ENCODE results near the gene FAM83F. TPM values are rescaled to one million over a fixed set of nuclear protein-coding genes. Genes with fewer than 3 reads are reported as not detected.
A peak's percentile ranks its signal among the peaks of the same experiment; 100 is the strongest.

FAM83F gene
- polyA plus RNA-seq, 6 donors from 2014 or later = 0.05 TPM; not detected in 5

DNA sequence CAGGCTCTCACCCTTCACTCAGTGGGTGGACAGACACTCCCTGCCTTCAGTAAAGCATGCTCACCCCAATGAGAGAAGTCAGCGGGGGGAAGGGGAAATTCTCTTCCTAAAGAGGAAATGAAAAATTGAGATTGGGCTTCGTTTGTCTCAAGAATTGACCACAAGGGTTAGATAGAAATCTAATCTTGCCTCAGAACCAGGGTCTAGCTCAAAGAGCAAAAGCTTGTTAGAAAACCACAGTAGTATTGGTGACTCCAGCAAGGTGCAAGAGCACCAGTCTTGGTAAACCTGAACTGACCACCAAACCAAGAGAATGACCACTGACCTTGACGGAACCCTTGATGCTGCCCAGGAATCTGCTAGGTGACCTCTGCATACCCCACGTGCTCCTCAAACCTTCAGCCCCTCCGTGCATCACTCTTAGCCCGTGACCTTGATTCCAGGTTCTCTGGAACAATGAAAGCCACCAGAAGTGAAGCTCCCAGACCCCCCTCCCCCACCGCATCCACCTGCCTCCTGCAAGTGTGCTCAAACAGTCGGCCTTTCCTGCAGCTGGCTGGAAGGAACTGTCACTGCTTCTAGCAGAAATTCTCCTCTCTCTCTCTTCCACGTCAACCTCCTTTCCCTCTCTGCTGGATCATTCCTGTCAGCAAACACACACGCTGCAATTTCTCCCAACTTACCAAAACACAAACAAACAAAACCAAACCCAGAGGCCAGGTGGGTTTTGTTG lies 37.7 kb upstream of the FAM83F start:
- peak; percentile 20 for DNase-seq
- peak; percentile 40 to 48 for ATAC-seq (ENCODE audit: low read depth in 2 of 2)
- H3K27me3 Mint-ChIP-seq = peaks cover 5 to 19% (median 7%) of the 10 kb centered on the region in 3 donors
- peaks cover 57 to 74% (median 64%) of the 10 kb centered on the region in 3 donors for H3K4me1 Mint-ChIP-seq
- H3K27ac Mint-ChIP-seq = peak overlapping the region in 2 of 6 donors; percentile 37 to 78
- peak overlapping the region in 7 of 8 donors; percentile 37 to 90 (median 64) for H3K4me3 Mint-ChIP-seq
- no peaks in the 10 kb centered on the region for H3K9me3 Mint-ChIP-seq
- peaks cover 33 to 46% of the 10 kb centered on the region in 2 donors for H3K36me3 Mint-ChIP-seq

DNA sequence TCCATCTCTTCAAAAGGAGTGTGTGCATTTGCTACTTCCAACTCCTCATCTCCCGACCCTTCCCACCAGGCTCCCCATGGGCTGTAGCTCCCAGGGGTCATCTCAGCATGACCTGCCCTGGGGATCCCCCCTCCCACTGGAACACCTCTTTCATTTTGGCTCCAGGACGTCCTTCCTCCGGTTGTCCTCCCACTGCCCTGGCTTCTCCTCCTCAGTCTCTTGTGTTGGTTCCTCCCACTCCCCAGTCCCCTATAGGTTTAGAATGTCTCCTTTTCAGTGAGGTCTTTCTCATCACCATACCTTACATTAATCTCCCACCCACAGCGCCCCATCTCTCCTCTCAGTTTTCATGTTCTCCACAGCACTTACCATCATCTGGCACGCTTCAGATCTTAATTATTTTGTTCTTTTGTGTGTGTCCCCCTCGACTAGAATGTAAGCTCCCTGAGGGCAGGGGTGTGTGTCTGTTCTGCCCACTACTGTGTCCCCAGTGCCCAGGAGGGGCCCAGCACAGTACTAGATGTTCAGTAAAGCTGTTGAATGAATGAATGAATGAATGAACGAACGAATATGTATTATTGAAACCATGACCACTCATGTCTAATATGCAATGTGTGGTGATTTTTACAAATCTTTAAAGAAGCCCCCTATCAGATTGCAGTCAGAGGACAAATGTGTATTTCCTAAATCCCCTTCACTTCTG lies 36.6 kb upstream of the FAM83F start:
- no peak for ATAC-seq (ENCODE audit: low read depth in 2 of 2)
- no peak for DNase-seq
- Mint-ChIP-seq H3K27ac (peak overlapping the region in 1 of 6 donors; percentile 82), H3K27me3 (peaks cover 5 to 19% (median 7%) of the 10 kb centered on the region in 3 donors), H3K9me3 (no peaks in the 10 kb centered on the region), H3K4me3 (peak overlapping the region in 6 of 8 donors; percentile 37 to 85 (median 55)), H3K4me1 (peaks cover 50 to 64% (median 54%) of the 10 kb centered on the region in 3 donors), H3K36me3 (peaks cover 35 to 46% of the 10 kb centered on the region in 2 donors)

DNA sequence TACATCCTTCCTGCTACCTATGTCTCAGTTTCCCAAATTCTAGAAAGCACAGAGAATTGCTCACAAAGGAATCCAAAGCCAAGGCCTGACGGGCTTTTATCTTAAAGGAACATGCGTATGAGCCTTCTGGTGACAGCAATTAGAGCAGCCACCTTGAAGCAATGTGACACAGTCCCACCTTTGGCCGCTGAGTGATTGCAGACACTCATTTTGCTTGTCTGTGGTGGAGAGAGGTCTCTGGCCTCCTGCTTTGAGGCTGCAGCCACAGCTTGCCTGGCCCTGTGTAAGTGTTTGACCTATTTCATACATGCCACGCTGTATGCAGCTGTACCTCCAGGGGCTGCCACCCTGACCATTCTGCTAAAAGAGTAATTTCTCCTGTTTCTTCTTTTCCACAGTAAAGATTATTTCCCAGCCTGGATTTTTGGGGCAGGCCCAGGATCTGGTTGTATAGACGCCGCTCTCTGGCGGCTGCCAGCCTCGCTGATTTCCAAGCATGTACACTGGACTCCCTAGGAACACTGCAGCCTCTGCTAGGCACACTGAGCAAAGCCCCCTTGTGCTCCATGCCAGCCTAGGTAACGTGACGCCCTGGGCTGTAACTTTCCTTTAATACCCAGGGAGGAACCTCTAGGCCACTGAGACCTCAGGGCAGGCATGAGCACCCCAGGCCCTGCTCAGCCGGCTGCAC lies 35.7 kb upstream of the FAM83F start:
- Mint-ChIP-seq H3K4me1 (peaks cover 40 to 54% (median 44%) of the 10 kb centered on the region in 3 donors), H3K27ac (no peak overlapping the region), H3K4me3 (no peak overlapping the region), H3K27me3 (peaks cover 5 to 19% (median 7%) of the 10 kb centered on the region in 3 donors), H3K9me3 (no peaks in the 10 kb centered on the region), H3K36me3 (peaks cover 35 to 46% of the 10 kb centered on the region in 2 donors)
- DNase-seq = no peak
- ATAC-seq (ENCODE audit: low read depth in 2 of 2) = no peak

DNA sequence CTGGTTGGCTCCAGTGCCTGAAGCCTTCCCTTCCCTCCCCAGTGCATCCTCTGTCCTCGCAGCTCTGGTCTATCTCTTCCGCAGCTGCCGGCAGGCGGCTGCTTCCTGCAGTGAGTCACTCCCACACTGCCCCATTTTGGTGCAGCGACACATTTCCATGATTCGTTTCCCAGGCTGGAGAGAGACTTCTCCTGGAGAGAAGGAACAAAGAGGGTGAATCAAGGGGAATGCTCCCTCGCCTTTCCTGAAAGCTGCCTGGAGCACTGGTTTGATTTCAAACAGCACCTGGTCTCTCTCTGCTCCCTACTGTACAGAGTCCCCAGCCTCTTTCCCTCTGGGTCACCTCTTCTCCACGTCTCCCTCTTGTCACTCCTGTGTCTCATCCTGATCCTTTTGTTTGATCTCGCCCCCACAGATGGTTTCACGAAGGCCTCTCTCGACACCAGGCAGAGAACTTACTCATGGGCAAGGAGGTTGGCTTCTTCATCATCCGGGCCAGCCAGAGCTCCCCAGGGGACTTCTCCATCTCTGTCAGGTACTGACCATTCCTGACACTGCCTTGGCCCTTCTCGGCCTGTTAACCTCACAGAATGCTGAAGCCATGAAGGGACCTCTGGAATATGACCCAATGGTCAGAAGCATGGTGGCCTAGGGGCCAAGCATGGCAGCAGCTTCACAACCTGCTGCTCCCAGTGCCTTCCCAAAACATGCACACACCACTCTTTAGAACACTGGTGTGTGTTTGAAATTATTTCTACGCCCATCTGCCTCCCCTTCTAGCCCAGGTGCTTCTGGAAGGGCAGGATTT lies 34.9 kb upstream of the FAM83F start, which contains the start of gene TMA7B:
Gene TMA7B (plus strand): TSS at position 758 of the 808 bp plus-strand sequence. CDS start 3,978 bp downstream, outside the sequence.
- Mint-ChIP-seq H3K27ac (peak within 1 kb of the TSS in 2 of 6 donors; percentile 13 to 60), H3K9me3 (no peaks in the 10 kb centered on the region), H3K27me3 (peaks cover 5 to 19% (median 7%) of the 10 kb centered on the region in 3 donors), H3K4me3 (peak within 1 kb of the TSS in 2 of 8 donors; percentile 51 to 68), H3K4me1 (peaks cover 40 to 54% (median 44%) of the 10 kb centered on the region in 3 donors), H3K36me3 (peaks cover 35 to 46% of the 10 kb centered on the region in 2 donors)
- peak in 1 of 2 donors; percentile 18 for ATAC-seq (ENCODE audit: low read depth in 2 of 2)
- DNase-seq = no peak

DNA sequence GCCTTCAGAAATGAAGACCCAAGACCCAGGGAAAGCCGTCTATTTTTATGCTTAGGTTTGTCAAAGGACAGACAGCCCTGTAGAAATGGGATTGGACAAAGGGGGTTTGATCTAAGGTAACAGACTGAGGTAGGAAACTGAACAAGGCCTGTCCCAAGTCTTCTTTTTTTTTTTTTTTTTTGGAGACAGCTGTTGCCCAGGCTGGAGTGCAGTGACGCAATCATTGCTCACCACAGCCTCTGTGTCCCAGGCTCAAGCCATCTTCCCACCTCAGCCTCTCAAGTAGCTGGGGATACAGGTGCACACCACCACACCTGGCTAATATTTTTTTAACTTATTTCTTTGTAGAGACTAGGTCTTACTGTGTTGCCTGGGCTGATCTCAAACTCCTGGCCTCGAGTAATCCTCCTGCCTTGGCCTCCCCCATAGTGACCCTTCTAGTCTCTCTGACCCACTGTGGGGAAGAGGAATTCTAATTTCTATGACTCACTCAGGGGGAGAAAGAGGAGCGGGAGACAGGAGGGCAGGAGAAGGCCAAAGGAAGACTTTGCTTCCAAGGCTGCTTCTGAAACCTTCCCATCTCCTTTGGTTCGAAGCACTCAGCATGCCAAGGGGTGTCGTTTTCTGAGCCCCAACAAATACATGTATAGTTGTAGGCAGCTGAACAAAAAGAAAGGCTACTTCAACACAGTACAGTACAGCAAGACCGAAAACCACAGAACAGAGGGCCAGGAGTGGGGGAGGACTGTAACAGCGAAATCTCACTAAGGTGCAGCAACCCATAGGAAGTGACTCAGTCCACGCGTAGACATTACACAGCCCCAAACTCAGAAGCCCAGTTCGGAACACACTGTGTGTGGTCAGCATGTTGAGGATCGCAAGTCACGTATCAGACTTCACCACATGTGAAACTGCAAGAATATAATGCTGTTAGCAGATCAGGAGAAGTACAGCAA lies 33.7 kb upstream of the FAM83F start:
- Mint-ChIP-seq H3K4me3 (no peak overlapping the region), H3K27me3 (peaks cover 5 to 19% (median 7%) of the 10 kb centered on the region in 3 donors), H3K36me3 (peaks cover 39 to 52% of the 10 kb centered on the region in 2 donors), H3K9me3 (no peaks in the 10 kb centered on the region), H3K27ac (peak overlapping the region in 1 of 6 donors; percentile 60), H3K4me1 (peaks cover 37 to 49% (median 41%) of the 10 kb centered on the region in 3 donors)
- no peak for DNase-seq
- ATAC-seq (ENCODE audit: low read depth in 2 of 2) = no peak

DNA sequence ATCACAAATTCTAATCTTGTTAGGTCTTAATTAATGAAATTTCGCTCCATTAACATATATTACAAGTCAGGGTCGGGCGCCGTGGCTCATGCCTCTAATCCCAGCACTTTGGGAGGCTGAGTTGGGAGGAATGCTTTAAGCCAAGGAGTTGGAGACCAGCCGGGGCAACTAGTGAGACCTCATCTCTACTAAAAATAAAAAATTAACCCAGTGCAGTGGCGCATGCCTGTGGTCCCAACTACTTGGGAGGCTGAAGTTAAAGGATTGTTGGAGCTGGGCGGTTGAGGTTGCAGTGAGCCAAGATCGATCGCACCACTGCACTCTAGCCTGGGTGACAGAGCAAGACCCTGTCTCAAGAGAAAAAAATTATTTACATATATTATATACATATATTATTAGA lies 32.7 kb upstream of the FAM83F start:
- Mint-ChIP-seq H3K4me3 (no peak overlapping the region), H3K27ac (no peak overlapping the region), H3K36me3 (peaks cover 34 to 54% of the 10 kb centered on the region in 2 donors), H3K4me1 (peaks cover 32 to 43% (median 34%) of the 10 kb centered on the region in 3 donors), H3K9me3 (no peaks in the 10 kb centered on the region), H3K27me3 (peaks cover 2 to 19% (median 7%) of the 10 kb centered on the region in 3 donors)
- DNase-seq = no peak
- no peak for ATAC-seq (ENCODE audit: low read depth in 2 of 2)

DNA sequence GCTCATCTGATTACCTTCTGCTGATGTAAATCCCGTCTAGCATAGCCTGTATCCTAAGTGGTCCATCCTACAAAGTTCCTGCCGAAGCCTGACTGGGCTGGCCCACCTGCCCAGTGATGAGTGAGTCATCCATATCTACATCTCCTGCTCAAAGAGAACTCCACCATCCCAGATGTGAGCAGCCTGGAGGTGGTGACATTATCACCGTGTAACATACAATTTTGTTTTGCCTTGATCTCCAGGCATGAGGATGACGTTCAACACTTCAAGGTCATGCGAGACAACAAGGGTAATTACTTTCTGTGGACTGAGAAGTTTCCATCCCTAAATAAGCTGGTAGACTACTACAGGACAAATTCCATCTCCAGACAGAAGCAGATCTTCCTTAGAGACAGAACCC lies 29.0 kb upstream of the FAM83F start:
- no peak for DNase-seq
- Mint-ChIP-seq H3K36me3 (peaks cover 31 to 40% of the 10 kb centered on the region in 2 donors), H3K4me3 (no peak overlapping the region), H3K27ac (peak overlapping the region in 1 of 6 donors; percentile 39), H3K4me1 (peaks cover 4 to 10% (median 4%) of the 10 kb centered on the region in 3 donors), H3K27me3 (no peaks in the 10 kb centered on the region), H3K9me3 (no peaks in the 10 kb centered on the region)
- no peak for ATAC-seq (ENCODE audit: low read depth in 2 of 2)

DNA sequence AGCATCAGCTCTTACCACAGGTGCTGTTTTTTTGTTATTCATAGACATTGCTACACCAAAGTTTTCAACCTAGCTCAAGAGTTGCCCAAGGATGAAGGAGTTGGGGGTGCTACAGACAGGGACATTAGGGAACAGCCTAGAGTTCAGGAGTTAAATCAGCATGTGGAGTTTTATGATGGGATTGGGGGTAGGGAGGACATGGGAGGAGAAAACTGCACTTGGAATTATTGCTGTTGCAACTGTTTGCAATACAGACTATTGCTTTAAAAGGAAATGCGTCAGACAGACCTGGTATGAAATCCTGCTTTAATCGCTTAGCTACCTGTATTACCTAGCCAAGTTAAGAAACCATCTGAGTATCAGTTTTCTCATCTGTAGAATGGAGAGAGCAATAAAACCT lies 28.3 kb upstream of the FAM83F start:
- H3K4me1 Mint-ChIP-seq = peaks cover 0 to 5% (median 2%) of the 10 kb centered on the region in 3 donors
- ATAC-seq (ENCODE audit: low read depth in 2 of 2) (no peak), DNase-seq (no peak)
- peak overlapping the region in 1 of 6 donors; percentile 38 for H3K27ac Mint-ChIP-seq
- no peaks in the 10 kb centered on the region for H3K9me3 Mint-ChIP-seq
- no peak overlapping the region for H3K4me3 Mint-ChIP-seq
- H3K27me3 Mint-ChIP-seq = no peaks in the 10 kb centered on the region
- H3K36me3 Mint-ChIP-seq = peaks cover 27 to 35% of the 10 kb centered on the region in 2 donors

DNA sequence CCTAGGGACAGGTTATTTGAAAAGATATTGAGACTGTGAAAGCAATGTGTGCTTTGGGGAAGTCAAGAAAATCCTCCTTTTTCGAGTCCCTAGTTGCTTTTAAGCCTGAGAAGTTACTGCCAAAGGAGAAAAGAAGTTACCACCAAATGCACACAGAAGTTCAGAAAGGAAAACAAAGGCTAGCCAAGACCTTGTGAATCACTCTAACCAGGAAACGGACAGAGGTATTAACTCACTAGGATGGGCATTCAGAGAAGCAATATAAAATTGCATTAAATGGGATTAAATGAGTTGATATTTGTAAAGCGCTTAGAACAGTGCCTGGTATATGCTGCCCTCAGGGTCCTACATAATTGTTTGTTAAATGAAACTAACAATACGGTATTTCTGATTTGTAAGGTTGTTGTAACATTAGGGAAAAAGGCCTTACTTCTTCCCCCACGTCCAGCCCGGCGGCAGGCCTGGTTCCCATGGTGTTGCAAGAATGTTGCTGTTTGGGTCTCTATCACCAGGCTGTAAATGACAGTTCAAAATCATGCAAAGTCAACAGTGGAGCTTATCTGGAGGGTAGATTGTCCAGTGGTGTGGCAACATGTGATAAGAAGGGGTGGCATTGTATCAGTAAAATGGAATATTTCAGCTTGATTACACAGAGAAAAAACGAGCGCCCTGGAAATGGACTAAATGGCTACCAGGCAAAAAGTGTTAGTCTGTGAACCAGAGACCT lies 27.5 kb upstream of the FAM83F start:
- peak overlapping the region in 2 of 6 donors; percentile 42 to 69 for H3K27ac Mint-ChIP-seq
- peaks cover 28 to 36% of the 10 kb centered on the region in 2 donors for H3K36me3 Mint-ChIP-seq
- H3K9me3 Mint-ChIP-seq = no peaks in the 10 kb centered on the region
- no peaks in the 10 kb centered on the region for H3K27me3 Mint-ChIP-seq
- DNase-seq (no peak), ATAC-seq (ENCODE audit: low read depth in 2 of 2) (no peak)
- no peak overlapping the region for H3K4me3 Mint-ChIP-seq
- H3K4me1 Mint-ChIP-seq = no peaks in the 10 kb centered on the region

DNA sequence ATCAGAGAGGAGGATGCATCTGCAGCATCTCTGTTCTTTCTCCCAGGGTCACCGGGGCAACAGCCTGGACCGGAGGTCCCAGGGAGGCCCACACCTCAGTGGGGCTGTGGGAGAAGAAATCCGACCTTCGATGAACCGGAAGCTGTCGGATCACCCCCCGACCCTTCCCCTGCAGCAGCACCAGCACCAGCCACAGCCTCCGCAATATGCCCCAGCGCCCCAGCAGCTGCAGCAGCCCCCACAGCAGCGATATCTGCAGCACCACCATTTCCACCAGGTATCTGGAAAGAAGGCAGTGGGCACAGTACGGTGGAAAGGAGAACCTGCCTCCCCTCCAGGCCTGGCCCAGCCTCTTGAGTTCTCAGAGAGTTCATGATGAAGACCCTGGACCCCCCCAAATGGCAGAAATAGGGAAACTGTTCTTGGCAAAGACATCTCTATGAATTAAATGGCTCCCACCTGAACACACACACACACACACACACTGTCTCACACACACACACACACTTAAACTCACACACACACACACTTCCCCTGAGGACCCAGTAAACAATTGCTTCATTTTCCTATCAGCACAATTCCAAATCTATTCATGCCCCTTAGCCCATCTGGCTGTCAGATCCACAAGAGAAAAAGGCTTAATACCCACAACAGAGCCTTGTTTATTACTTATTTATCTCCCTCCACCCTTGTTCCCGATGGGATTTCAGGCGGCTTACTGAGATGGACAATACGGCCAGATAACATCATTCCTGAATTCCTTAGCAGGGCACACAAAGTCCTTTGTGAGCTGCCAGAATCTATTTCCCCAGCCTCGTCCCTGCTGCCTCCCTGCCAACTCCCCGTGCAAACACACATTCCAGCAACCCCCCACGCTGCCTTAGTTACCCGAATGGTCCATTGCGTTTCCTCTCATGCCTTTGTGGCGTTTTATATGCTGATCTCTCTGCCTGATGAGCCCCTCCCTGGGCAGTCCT lies 26.5 kb upstream of the FAM83F start:
- no peak for DNase-seq
- no peaks in the 10 kb centered on the region for H3K27me3 Mint-ChIP-seq
- H3K27ac Mint-ChIP-seq = peak overlapping the region in 1 of 6 donors; percentile 1
- ATAC-seq (ENCODE audit: low read depth in 2 of 2) = no peak
- no peaks in the 10 kb centered on the region for H3K4me1 Mint-ChIP-seq
- peaks cover 28 to 40% of the 10 kb centered on the region in 2 donors for H3K36me3 Mint-ChIP-seq
- no peaks in the 10 kb centered on the region for H3K9me3 Mint-ChIP-seq
- H3K4me3 Mint-ChIP-seq = no peak overlapping the region

All from naive B cell (primary cell).